GM19099 (cell line): ENCODE results near the gene PSME3IP1.

Experiments
- POLR2A ChIP-seq: IDR thresholded peaks from 3 replicates; pipeline ENCODE4 v1.6.1; 2011; ENCODE audit warnings: low read depth; ENCODE audit not compliant: insufficient read length; ENCODE audit errors: extremely low read depth

The PSME3IP1 gene

DNA sequence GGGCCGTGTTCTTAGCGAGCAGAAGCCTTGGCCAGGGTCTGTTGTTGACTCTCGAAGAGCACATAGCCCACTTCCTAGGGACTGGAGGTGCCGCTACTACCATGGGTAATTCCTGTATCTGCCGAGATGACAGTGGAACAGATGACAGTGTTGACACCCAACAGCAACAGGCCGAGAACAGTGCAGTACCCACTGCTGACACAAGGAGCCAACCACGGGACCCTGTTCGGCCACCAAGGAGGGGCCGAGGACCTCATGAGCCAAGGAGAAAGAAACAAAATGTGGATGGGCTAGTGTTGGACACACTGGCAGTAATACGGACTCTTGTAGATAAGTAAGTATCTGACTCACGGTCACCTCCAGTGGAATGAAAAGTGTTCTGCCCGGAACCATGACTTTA lies 18.8 kb upstream of the PSME3IP1 start:
- no peak for TF ChIP-seq POLR2A

DNA sequence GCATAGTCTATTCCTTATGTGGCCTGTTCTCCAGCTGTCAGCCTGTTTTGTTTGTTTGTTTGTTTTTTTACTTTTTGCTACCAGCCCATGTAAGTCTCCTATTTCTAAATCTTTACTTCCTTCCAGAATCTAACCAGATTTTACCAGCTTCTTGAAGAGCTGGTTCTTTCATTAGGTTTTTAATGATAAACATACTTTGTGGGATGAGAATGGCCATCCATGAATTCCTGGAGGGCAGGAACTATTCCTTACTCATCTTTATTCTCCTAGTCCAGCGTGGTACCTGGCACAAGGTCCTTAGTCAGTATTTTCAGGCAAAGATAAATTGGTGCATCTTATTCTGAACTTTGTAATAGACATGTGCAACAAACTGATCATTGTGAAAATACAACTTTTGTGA lies 17.6 kb upstream of the PSME3IP1 start:
- no peak for TF ChIP-seq POLR2A

DNA sequence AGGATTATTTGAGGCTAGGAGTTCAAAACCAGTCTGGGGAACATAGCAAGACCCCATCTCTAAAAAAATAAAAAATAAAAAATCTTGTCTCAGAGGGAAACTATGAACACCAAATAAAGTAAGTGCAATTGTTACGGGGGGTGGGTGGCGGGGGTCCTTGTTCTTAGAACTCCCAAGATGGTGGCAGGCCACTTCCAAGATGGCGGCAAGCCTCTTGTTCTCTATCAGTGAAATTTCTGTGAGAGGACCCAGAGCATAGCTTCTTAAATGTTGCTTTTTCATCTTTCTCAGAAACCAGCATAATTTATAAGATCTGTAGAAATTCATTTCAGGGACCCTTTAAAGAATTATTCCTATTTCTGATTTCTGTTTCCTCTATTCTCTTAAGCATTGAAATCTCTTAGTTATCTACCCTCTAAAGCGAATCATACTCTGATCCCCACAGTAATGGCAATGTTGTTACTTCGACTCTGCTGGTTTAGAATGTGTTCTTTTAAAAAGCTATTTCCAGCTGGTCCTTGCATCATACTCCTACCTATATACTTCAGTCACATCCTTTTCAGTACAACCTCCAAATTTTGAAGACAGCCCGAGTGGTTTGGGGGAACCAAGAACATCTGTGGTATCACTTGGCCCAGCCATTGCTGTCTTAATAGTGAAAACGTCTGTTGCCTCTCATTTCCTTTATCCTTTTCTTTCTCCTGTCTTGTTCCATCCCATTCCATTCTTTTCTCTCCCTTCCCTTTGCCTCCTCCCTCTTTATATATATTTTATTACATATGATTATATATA lies 16.5 kb upstream of the PSME3IP1 start:
- no peak for TF ChIP-seq POLR2A

DNA sequence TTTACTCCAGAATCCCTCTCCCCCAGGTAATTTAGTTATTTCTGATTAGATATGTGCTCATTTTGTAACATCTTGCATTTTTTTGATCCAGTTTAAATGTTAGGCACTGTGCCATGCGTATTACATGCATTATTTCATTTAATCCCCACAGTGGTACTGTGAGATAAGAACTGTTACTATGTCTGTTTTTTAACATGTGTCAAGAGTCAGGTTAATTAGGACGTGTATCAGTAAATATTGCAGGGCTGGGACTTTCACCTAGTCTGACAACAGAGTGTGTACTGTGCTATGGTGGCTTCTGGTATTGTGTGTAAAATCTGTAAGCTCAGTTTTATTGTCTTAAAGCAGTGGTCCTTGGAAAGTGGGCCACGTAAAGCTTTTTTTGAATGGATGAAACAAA lies 10.9 kb upstream of the PSME3IP1 start:
- TF ChIP-seq POLR2A: no peak

DNA sequence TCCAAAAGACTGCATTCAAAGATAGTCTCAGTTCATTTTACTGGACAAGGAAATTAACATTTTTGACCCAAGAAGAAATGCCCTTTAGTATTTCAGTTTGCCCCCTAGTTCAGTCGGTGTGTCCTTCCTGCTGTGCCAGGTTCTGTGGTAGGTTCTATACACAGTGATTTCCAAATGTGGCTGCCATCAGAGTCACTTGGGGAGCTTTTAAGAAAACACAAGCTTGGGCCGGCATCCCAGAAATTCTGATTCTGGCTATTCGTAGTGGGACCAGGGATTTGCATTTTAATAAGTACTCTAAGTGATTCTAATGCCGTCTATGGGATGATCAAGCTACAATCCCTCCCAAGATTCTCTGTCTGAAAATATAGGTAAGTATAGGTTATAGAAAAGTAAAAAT lies 10.4 kb upstream of the PSME3IP1 start:
- no peak for TF ChIP-seq POLR2A

DNA sequence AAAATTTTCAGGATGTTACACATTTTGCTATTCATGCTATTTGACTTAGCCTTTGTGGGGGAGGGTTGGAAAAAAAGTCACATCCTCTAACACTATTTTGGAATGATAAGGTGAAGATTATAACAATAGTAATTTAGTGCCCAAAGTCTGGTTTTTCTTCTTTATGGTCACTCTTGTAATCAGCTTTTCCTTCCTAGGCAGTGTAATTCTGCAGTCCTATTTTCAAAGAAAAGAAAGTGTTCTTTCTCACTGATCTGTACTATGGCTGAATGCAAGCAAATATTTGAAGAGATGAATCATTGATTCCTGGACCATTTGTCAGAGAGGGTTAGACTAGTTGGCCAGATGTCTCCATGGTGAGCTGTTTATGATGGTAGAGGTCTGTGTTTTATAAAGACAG lies 8.7 kb upstream of the PSME3IP1 start:
- no peak for TF ChIP-seq POLR2A

DNA sequence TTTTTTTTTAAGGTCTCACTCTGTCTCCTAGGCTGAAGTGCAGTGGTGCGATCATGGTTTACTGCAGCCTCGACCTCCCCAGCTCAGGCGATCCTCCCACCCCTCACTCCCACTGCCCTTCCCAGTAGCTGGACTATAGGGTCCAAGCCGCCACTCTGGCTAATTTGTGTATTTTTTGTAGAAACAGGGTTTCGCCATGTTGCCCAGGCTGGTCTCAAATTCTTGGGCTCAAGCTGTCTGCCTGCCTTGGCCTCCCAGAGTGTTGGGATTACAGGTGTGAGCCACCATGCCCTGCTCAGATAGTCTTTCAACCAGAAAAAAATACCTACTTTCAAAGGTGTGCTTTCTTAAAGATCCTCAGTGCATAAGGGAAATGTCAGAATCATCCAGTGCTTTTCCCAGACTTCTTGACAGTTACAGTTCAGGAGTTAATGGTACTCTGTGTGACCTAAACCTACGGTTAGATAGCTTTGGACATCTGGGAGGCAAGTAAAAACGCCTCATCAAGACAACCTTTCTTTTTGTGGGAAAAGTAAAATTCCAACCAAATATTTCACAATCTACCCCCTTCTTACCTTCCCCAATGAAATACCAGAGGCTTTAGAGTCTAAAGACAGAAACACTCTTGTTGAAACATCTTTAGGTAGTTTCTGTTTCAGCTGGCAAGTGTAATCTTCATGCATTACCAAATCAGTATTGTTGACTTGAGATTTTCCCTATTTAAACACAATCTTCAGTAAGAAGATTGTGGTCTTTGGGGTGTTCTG lies 7.1 kb upstream of the PSME3IP1 start:
- TF ChIP-seq POLR2A: no peak

DNA sequence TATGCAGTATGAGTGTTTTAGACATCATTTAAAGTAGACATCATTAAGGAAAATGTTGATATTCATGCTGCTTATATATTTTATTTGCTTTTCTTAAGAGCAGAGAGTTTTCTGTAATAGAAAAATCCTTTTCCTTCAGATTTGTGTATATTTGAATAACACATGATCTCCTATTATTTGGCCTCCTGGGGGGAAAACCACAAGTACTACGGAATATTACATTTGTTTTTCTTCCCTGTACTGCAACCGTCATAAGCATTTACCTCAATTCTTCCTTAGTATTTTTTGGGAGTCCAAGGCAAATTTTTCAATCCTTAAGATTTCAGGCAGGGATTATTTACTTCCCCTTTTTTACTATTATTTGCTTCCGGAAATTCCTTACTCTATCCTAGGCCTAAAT lies 6.3 kb upstream of the PSME3IP1 start:
- no peak for TF ChIP-seq POLR2A

DNA sequence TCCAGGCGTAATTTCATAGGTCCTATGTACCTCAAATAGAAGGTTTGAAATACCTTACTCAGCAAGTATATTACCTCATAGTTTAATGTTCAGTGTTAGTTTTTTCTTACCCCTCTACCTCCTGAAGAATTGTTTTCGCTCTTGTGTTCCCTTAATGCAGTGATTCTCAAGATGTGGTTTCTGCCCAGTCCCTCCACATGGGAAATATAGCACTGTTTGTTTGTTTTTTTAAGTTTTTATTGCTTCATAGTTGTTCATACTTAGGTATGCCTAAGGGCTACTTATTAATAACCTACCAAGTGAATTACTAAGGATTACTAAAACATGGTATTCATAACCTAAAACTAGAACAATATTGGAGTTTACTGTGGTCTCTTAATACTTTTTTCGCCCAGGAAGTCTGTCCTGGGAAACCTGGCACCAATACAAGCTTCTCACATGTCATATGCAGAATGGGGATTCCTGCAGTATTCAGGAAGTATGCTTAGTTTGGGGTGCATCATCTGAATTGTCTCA lies 5.3 kb upstream of the PSME3IP1 start:
- TF ChIP-seq POLR2A: no peak

DNA sequence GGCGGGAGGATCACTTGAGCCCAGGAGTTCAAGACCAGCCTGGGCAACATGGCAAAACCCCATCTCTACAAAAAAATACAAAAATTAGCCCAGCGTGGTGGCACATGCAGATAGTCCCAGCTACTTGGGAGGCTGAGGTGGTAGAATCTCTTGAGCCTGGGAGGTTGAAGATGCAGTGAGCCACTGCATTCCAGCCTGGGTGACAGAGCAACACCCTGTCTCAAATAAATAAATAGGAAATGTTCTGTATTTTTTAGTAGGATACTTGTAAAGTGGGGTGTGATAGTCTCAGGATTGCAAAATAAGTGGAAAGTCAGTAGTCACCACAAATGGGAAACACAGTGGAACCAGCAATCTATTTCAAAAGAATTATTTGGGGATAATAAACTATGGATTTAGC lies 4.3 kb upstream of the PSME3IP1 start:
- no peak for TF ChIP-seq POLR2A

DNA sequence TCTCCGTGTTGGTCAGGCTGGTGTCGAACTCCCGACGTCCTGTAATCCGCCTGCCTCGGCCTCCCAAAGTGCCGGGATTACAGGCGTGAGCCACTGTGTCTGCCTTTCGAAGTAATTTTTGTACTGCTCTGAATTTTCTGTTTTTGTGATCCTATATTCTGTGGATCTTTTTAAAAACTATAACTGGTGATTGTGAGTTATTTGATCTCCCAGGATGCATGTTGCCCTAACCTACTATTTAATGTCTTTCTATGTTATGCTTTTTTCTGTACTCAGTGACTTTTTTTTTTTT lies 2.8 kb upstream of the PSME3IP1 start:
- TF ChIP-seq POLR2A: no peak

DNA sequence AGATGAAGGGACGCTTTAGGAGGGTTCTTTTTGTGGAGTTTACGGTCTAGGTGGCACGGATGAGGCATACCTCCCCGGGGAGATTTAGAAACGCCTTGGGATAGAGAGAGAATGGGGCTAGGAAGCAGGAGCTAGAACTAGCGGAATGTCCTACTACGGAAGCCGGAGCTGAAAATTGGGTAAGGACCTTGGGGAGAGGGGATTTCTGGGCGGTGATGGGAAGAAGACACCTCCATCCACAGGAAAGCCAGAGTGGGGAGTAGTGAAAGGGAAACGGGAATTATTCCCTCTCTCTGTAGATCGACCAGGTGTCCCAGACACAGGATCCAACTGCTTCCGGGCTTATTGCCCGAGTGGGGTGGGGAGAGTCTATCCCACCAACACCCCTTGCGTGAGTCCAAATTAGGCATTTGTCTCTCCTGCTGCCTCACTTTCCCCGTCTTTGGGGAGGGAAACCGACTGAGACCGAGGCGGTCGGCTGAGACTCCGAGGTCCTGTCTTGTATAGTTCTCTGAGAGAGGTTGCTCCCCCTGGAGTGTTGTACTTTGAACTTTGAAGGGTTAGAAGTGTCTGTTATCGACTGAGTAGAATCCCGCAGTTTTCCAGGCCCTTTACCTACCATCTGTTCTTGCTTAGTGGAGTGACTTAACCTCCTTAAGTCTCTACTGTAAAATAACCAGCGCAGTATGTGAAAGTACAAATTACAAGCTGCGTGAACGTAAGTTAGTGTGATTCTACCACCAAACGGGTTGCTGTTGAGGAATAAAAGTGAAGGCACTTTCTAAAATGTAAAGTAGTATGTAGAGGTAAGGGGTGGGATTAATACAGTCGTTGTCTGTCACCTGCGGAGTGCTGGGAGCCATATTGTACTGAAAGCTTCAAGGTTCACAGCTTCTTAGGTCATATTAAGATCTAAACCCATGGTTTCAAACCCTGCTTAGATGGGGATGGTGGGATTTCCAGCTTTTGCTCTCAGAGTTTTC lies 1.3 kb upstream of the PSME3IP1 start:
- no peak for TF ChIP-seq POLR2A

DNA sequence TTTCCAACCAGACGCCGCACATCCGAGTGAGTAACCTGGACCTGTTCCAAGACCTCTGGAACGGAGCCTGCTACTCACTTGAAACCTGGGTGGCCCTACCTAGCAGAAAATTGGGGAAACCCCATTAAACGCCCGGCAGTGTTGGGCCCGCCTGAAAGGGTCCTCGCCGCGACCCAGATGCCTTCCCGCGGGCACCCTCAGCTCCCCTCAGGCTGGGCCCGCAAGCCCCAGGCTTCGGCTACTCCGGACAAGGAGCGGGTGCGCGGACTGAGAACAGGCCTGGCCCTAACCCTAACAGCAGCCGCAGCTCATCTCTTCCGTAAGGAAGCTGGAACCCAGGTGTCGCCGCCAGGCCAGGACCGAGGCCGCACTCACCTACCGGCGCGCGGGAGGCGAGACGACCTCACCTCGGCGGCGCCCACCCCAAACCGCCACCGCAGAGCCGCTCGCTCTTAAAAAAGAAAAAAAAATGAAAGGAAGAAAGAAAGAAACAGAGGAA lies 344 bp downstream of the PSME3IP1 start:
- no peak for TF ChIP-seq POLR2A

DNA sequence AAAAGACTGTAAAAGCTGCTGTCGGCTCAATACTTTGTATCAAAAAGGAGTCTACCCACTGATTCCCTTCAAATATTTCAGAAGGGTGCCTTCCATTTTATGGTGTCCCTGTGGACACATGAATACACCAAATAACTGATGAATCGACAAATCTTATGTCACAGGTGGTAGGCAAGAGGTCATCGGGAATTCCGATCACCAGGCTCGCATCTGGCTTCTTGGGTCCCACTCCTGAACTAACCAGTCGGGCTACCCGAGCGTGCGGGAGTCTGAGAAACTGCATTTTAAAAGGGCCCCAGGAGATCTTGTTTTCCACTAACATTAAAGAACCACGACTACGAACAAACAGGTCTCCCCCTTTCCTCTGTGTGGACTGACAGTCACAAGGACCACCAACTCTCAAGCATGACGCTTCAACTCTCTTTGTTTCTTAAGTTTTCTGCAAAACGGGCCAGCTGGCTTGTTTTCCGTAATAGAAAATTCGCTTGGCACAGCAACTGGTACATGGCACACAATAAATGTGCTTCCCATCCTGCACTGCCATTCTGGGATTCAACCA lies 873 bp downstream of the PSME3IP1 start:
- no peak for TF ChIP-seq POLR2A

DNA sequence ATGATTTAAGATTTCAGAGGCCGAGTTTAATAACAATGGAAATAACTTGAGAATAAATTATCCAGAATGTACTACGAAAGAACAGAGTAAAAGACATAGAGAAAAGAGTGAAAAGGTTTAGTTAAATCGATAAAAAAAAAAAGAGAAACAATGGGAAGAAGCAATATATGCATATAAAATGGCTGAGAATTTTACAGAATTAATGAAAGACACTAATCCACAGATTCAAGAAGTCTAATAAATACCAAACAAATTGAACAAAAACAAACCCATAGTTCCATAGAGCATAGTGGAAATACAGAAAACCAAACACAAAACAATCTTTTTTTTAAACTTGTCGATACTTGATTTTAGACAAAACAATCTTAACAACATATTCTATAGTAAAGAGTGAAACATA lies 1.7 kb downstream of the PSME3IP1 start:
- TF ChIP-seq POLR2A: no peak
